Activated T-helper 1 cell treated with anti-CD3 and anti-CD28 coated beads, Interleukin-2, amount 50 U/mL, for 16 hours (primary cell): ENCODE data around the gene TCF20.

Experiments used
- DNase-seq, 2 donors: peaks; one replicate each; pipeline ENCODE4 v3.0.0-alpha.2; 2020; ENCODE audit warnings: low read depth in 1 of 2, low spot score in 1 of 2

Gene TCF20

GRCh38 chr22:42282252-42282942 lies 11.9 kb upstream of the TCF20 start:
- DNase-seq = no peak

DNA sequence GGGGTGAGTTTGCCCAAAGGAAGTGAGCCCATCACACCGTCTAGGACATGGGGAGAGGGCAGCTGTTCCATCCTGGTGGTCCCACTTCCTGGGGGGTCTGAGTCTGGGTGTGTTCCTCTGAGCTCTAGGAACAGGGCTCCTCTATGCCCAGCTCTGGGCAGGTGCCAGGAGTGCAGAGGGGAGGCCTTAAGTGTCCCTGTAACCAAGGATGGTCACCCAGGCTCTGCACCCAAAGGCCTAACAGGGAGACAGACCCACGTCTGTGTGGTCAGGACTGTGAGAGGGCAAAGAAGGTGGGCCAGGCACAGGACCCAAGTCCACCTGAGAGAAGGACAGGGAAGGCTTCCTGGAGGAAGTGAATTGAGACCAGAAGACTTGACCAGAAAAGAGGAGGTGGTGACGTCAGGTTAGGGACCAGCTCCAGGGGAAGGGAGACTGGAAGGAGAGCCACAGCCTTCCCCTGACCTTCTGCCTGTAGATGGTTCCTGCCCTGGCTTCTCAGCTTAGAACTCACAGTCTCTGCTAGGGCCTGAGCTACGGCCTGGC lies 11.3 kb upstream of the TCF20 start:
- DNase-seq = no peak

GRCh38 chr22:42281284-42281683 lies 10.8 kb upstream of the TCF20 start:
- DNase-seq = no peak

DNA sequence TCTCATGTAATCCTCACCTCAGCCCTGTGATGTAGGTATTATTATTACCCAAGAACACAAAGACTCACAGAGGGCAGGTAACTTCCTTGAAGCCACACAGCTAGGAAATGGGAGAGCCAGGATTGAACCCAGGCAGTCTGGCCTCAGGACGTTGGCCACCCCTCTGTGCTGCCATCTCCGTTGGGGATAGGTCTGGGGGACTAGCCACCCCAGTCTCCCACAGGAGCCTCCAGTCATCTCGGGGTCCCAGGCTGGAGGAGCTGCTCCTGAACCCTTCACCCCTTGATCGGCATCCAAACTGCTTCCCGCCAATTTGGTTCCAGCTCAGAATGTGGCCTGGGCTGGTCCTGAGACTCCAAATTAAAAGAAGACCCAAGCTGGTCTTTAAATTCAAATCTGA lies 10.4 kb upstream of the TCF20 start:
- no peak for DNase-seq

DNA sequence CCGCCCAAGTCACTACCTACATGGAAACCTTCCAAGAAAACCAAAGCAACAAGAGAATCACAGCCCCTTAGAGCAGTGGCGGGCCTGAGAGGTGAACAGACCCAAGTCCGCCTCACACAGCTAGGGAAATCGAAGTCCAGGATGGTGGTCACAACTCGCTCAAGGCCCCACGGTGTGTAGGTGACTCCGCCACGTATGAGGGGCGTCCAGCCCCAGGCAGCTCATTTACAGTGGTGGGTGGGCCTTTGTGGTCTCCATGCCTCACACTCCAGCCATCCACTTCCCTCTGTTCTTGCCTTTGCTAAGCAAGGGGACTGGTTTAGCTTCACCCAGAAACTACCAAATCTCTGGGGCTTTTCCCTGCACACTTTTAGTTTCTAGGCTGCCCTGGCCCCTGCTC lies 9.7 kb upstream of the TCF20 start:
- no peak for DNase-seq

GRCh38 chr22:42279425-42280020 lies 9.1 kb upstream of the TCF20 start:
- DNase-seq = no peak

DNA sequence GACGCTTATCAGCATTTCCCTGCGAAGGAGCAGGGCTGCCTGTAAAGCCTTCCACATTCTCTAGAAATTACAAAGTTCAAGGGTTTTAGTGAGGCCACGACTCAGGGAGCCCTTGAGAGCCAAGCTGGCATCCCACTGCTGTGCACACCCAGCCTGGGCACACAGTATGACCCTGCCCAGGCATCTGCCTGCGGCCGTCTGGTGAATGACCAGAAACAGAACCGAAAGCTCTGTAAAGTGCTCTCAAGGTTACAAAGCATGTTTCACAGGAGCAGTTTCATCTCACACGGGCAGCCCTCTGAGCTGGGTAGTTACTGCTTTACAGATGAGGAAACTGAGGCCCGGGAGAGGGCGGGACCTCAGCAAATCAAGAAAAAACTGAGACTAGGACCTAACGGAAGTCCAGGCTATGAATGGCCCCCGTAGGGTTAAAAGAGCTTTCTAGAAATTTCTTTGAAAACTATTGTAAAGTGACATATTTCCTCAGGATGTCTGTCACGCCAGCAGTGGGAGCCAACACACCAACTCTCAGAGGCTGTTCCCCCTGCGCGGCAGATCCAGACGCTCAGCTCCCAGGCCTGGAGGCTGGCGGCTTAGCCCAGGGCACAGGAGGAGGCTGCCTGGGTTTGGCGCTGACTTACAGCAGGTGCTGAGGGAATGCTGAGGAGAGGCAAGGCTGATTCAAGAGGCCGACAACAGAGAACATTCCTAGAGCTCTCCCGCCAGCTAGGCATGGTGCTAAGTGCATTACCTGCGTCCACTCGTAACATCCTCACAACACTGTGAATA lies 7.7 kb upstream of the TCF20 start:
- no peak for DNase-seq

DNA sequence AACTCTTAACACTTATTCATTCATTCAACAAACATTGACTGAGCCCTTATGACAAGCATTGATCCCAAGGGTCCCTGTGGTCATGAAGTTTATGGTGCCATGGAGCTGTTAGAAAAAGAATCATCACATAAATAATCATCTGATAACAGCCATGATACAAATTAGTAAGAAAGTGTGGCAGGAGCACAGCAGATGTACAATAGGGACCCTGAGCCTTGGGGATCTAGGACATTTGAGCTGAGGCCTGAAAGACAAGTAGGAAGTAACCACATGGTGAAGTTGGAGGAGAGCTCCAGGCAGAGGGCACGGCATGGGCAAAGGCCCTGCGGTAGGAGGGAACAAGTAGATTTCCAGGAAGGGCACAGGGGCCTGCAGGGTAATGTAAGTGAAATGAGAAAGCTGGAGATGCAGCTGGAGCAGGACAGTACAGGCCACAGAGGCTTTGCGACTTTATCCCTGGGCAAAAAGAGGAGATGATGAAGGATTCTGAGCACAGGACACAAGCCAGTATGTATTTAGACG lies 6.8 kb upstream of the TCF20 start:
- DNase-seq = no peak

DNA sequence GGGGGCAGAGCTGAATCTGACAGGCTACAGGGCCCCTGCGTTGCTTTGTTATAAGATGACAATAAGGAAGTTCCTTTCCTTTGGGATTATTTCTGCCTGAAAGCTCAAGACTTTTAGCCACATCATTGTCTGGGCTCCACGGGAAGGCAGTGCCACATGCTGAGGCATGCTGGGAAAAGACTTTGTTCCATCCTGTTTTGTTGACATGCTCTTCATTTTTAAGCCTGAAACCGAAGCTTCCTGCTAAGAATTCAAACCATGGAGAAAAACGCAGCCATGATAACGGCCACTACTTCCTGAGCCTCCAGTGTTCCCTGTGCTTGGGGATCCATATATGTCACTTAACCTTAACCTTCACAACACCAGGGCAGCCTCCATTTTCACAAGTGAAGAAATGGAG lies 5.5 kb upstream of the TCF20 start:
- DNase-seq = no peak

GRCh38 chr22:42275176-42275575 lies 4.7 kb upstream of the TCF20 start:
- DNase-seq = no peak

DNA sequence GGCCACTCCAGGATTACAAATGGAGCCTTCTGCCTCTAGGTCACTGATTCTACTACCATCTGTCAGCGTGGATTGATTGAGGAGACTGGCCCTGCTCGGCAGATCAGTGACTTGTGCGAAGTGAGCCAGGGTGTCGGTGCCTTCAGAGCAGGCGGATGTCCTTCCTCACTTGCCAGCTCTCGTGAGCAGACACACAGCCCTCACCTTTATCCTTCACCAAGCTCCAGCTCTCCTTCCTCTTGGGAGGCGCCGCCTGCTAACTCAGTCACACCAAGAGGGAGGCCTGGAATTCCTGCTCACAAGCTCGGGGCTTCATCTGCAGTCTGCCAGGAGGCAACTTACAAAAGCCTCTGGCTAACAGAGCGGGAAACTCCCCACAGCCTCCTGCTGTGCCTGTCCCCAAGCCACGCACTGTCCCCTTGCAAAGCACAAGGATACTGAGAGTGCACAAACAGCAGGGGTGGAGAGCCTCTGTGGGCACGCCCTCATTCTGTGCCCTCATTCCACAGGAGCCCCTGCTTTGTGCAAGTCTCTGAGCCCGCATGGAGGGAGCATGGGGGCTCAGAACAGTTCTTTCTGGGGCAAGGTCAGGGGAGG lies 3.5 kb upstream of the TCF20 start:
- no peak for DNase-seq

- no peak for DNase-seq
Observed at GRCh38 chr22:42272431-42272999, 2.1 kb upstream of the TCF20 start.

DNA sequence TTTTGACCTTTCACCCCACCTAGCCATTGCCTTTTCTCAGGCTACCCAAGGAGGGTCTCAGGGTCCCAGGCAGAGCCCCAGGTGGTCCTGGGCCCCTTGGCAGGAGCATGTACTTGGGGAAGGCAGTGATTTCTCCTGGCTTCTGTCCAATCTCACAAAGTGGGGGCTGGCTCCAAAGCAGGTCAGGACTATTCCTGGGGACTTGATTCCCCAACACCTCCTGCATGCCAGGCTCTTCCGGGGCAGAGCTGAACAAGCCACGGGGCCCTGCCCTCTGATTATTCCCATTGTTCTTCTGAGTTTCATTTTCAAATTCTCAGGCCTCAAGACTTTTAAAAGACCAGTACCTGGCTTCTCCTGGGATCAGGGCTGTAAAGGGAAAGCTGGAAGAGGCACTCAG lies 1.5 kb upstream of the TCF20 start:
- no peak for DNase-seq

DNA sequence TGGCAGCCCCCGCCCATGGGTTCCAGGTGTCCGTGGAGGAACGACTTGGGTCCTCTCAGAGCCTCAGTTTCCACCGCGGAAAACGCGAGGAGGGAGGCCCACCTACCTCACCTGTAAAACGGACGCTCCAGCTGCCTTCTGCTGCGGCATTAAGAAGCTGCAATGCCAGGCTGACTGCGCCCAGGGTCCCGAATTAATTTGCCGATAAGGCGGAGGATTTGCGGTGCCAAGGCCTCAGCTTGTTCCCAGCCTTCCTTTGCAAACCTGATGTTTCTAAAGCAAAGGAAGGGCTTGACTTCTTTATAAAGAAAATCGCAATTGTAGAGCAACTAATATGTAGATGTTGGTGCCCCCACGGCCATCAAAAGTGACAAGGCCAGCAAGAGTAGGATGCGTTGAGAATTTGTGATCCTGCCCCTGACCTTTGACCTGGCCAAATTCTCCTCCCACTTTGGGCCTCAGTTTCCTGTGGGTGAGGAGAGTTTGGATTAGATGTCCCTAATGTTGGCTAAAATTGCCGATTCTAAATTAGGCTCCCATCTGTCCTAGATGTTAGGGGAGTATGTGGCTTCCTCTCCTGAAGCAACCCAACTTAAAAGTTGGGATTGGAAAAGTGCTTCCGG lies 849 bp upstream of the TCF20 start:
- no peak for DNase-seq

DNA sequence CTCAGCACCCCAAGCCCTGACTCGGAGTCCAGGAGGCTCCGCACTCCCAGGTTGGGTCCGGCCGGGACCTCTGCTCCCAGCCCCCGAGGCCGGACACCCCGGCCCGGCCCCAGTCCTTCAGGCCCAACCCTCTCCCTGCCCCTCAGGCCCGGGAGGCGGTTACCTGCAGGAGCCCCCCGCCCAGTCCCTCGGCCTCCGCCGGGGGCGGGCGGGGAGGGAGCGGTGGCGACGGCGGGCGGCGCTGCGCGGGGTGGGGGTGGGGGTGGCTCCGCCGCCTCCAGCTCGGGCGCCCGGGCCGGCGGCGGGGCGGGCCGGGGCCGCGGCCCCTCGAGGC lies 310 bp downstream of the TCF20 start:
- DNase-seq = peak in 1 of 2 donors; percentile 26

GRCh38 chr22:42269432-42270175 lies 849 bp downstream of the TCF20 start:
- peak; percentile 50 to 61 for DNase-seq

GRCh38 chr22:42268852-42269410 lies 1.5 kb downstream of the TCF20 start:
- DNase-seq = no peak

GRCh38 chr22:42265321-42265720 lies 5.1 kb downstream of the TCF20 start:
- DNase-seq = no peak

DNA sequence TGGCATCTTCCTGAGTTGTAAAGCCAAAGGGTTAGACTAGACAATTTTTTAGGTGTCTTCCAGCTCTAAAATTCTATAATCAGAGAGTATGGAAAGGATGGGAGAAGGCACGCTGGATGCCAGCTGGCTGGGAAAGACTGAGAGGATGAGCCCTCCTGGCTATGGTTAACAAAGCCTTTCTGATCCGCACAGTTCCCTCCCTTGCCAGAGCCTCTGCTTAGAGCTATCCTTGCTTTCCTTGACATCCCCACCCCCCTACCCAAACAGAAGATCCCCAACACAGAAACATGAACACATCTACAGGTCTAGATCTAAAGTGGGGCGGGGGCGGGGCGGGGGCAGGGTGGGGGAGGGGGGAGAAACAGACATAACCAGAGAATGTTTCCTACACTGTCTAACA lies 6.5 kb downstream of the TCF20 start:
- no peak for DNase-seq

- no peak for DNase-seq
Observed at GRCh38 chr22:42262964-42263363, 7.5 kb downstream of the TCF20 start.
